ENCODE measurements around the gene BAHD1.

GRCh38 chr15:40486066-40486770 lies 45.5 kb downstream of the BAHD1 start:
- TF ChIP-seq CTCF (IDR thresholded peaks at IDR 0.05) (no peak), POLR2AphosphoS5 (IDR thresholded peaks at IDR 0.05) (no peak)
